A673 (cell line): ENCODE results near the gene OASL. TPM values are rescaled to one million over a fixed set of nuclear protein-coding genes. Genes with fewer than 3 reads are reported as not detected.

Experiments used
- BruUV-seq: library from RNA; stranded (reverse); fragments of 400-500 nt; replicated peaks from 2 replicates; lab custom pipeline; 2021; lab: Mats Ljungman, UMichigan
- CTCF ChIA-PET: fragments of 300-600 bp; sonication (Branson Sonifier 250); formaldehyde crosslinking; loops from one replicate; lab custom pipeline; 2022; ENCODE audit warnings: antibody characterized with exemption; lab: Charles Lee
- POLR2A ChIA-PET: fragments of 300-600 bp; sonication (Branson Sonifier 250); formaldehyde crosslinking; loops from one replicate; lab custom pipeline; 2022; ENCODE audit warnings: antibody characterized with exemption; ENCODE audit not compliant: low non-redundant PET; lab: Charles Lee
- DNase-seq: peaks from one replicate; pipeline ENCODE4 v3.0.0-alpha.2; 2015; ENCODE audit warnings: low spot score
- H3K27ac ChIP-seq: fragments of 200-600 bp; sonication (generic); 2 replicates; pipeline ENCODE4 v1.5.1; 2016; ENCODE audit warnings: mixed run types, low read depth, mild to moderate bottlenecking, mixed read lengths, antibody characterized with exemption, low read length; ENCODE audit not compliant: poor library complexity, severe bottlenecking
- H3K27me3 ChIP-seq: fragments of 200-600 bp; sonication (generic); replicated peaks from 2 replicates; pipeline ENCODE4 v1.6.1; 2017; ENCODE audit warnings: mixed run types, low read depth, mild to moderate bottlenecking, mixed read lengths, antibody characterized with exemption, low read length; ENCODE audit not compliant: insufficient read depth, poor library complexity
- H3K36me3 ChIP-seq: fragments of 200-600 bp; sonication (generic); 2 replicates; pipeline ENCODE4 v1.6.1; 2016; ENCODE audit warnings: mixed run types, mild to moderate bottlenecking, mixed read lengths, antibody characterized with exemption, low read length; ENCODE audit not compliant: insufficient read depth, poor library complexity, severe bottlenecking
- H3K4me1 ChIP-seq: fragments of 200-600 bp; sonication (generic); 2 replicates; pipeline ENCODE4 v1.6.1; 2017; ENCODE audit warnings: mixed run types, mild to moderate bottlenecking, mixed read lengths, antibody characterized with exemption, low read length; ENCODE audit not compliant: insufficient read depth, poor library complexity, severe bottlenecking
- H3K4me3 ChIP-seq: fragments of 200-600 bp; sonication (generic); 2 replicates; pipeline ENCODE4 v1.5.1; 2016; ENCODE audit warnings: low read depth, mixed run types, mild to moderate bottlenecking, mixed read lengths, low read length; ENCODE audit not compliant: poor library complexity, severe bottlenecking
- H3K9me3 ChIP-seq: fragments of 200-600 bp; sonication (generic); 2 replicates; pipeline ENCODE4 v1.6.1; 2016; ENCODE audit warnings: mixed run types, low read depth, mild to moderate bottlenecking, mixed read lengths, antibody characterized with exemption, low read length; ENCODE audit not compliant: poor library complexity, severe bottlenecking
- EZH2 ChIP-seq: fragments of 200-600 bp; sonication (generic); IDR thresholded peaks from 2 replicates; pipeline ENCODE4 v1.6.1; 2017; ENCODE audit warnings: borderline replicate concordance, low read depth, mild to moderate bottlenecking, mixed read lengths, antibody characterized with exemption, low read length; ENCODE audit not compliant: poor library complexity, severe bottlenecking
- intact Hi-C: fragments of 100-400 bp; cut with micrococcal nuclease; formaldehyde crosslinking; loops from one replicate; pipeline ENCODE4 v1.10.0; 2022; ENCODE audit not compliant: unreplicated experiment
- total RNA-seq: library from RNA; stranded (reverse); gene quantifications from 2 replicates; pipeline ENCODE4 v1.2.3, GENCODE V29; 2021
- TF ChIP-seq, protein P1 (sequence below): fragments of 300-800, 200-600 bp; sonication (generic); conservative IDR thresholded peaks from 2 replicates; pipeline ENCODE4 v1.5.1; 2017; ENCODE audit warnings: low read depth, mild to moderate bottlenecking, antibody characterized with exemption, low read length, moderate library complexity, mixed read lengths

OASL gene
- total RNA-seq, 1 experiment from 2014 or later, result 0.73 TPM

DNA sequence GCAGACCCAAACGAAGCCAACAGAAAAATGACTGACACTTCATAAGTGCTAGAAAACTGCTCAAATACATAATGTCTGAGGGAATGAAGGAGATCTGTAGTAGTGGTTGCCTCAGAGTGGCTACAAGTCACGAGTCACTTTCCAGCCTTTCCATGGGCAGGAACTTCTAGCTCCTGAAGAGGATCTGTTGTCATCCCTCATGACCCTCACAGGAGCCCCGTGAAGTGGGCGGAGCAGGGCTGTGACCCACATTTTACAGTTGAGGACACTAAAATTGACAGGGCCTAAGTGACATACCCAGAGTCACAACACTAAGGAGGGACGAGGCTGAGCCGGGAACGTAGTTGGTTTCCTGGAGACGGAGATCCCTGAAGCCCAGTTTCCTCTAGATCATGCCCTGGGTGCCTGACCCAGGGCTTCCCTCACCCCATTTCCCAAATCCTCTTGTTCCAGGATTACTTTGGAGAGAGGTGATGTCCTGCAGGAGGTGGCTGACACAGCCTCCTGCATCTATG is 47.8 kb upstream of the OASL start:
- TF ChIP-seq, protein P1, sequence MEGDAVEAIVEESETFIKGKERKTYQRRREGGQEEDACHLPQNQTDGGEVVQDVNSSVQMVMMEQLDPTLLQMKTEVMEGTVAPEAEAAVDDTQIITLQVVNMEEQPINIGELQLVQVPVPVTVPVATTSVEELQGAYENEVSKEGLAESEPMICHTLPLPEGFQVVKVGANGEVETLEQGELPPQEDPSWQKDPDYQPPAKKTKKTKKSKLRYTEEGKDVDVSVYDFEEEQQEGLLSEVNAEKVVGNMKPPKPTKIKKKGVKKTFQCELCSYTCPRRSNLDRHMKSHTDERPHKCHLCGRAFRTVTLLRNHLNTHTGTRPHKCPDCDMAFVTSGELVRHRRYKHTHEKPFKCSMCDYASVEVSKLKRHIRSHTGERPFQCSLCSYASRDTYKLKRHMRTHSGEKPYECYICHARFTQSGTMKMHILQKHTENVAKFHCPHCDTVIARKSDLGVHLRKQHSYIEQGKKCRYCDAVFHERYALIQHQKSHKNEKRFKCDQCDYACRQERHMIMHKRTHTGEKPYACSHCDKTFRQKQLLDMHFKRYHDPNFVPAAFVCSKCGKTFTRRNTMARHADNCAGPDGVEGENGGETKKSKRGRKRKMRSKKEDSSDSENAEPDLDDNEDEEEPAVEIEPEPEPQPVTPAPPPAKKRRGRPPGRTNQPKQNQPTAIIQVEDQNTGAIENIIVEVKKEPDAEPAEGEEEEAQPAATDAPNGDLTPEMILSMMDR, result no peak
- no peak for TF ChIP-seq EZH2
- Histone ChIP-seq H3K27me3 (no peaks in the 10 kb centered on the region), H3K4me3 (no peak overlapping the region), H3K4me1 (no peaks in the 10 kb centered on the region), H3K9me3 (no peaks in the 10 kb centered on the region), H3K27ac (no peak overlapping the region), H3K36me3 (no peaks in the 10 kb centered on the region)
- ChIA-PET CTCF (no interaction called here), POLR2A (no interaction called here)
- no TSS peak for BruUV-seq
- no peak for DNase-seq
- intact Hi-C loops, result no loop called here

DNA sequence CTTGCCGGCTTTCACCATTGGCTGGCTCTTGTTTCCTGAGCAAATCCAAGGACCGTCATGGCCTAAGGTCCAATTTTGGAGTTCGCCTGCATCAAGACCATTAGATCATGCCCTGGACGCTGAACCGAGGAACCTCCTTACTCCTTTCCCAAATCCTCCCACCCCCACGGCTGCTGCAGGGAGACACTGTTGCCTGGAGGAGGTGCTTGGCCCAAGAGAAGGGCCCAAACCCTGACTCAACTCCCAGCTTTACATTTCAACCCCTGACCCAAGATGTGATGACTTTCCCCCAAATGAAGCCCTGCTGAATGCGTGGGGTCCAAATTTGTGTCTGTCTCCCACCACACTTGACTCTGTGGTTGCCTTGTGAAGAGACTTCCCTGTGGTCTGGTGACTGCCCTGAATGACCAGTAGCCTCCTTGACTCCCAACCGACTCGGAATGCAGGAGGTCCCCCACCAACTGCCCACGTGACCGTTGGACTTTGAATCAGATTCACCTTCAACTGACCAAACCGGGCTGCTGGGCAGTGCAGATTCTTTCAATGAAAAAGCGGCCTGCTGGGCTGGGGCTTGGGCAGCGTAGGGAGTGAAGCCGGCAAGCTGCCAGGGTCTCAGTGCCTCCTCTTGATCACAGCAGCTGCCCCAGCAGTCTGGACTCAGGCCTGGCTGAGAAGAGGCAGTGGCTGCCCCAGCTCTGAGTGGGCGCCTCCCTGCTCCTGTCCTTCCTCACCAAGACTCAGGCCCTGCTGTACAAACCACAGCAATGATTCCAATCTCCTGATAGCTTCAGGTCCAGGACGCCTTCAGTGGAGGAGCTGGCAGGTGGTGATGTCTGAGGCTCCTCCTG is 46.7 kb upstream of the OASL start:
- no peak overlapping the region for H3K27ac ChIP-seq
- H3K36me3 ChIP-seq, result no peaks in the 10 kb centered on the region
- no peak for TF ChIP-seq EZH2
- TF ChIP-seq, protein P1, result no peak
- intact Hi-C loops, result no loop called here
- H3K27me3 ChIP-seq, result no peaks in the 10 kb centered on the region
- no TSS peak for BruUV-seq
- ChIA-PET POLR2A (no interaction called here), CTCF (no interaction called here)
- no peak for DNase-seq
- H3K4me3 ChIP-seq, result no peak overlapping the region
- no peaks in the 10 kb centered on the region for H3K9me3 ChIP-seq
- no peaks in the 10 kb centered on the region for H3K4me1 ChIP-seq

DNA sequence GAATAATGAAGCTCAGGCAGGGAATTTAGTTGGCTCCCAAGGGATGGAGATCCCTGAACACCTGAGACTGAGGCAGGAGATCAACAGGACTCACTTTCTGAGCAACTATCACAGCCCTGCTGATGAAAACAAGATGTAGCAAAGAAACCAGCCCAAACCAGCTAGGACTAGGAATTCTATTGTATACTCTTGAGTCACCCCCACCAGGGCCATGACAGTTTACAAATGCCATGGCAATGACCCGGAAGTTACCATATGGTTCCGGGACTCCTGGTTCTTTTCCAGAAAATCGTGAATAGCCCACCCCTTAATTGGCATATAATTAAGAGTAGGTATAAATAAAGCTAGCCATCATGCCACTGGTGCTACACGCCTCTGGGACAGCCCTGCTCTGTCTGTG is 46.0 kb upstream of the OASL start:
- TF ChIP-seq, protein P1, result no peak
- no peak for TF ChIP-seq EZH2
- no TSS peak for BruUV-seq
- Histone ChIP-seq H3K27me3 (no peaks in the 10 kb centered on the region), H3K27ac (no peak overlapping the region), H3K36me3 (no peaks in the 10 kb centered on the region), H3K4me3 (no peak overlapping the region), H3K9me3 (no peaks in the 10 kb centered on the region), H3K4me1 (no peaks in the 10 kb centered on the region)
- CTCF ChIA-PET, result no interaction called here
- DNase-seq, result no peak
- POLR2A ChIA-PET, result no interaction called here
- intact Hi-C loops, result no loop called here
